GM19240 (cell line): Measurements from ENCODE around the gene CASQ1.

Experiments
- DNase-seq: peaks from one replicate; pipeline ENCODE4 v3.0.0; 2011; ENCODE audit warnings: low spot score; ENCODE audit not compliant: insufficient read length

CASQ1 gene

GRCh38 chr1:160224606-160225005 lies 34.2 kb downstream of the CASQ1 start:
- DNase-seq = no peak

- no peak for DNase-seq
These were observed 35.0 kb downstream of the CASQ1 start for GRCh38 chr1:160225345-160225744.

- DNase-seq = no peak
These were observed 36.2 kb downstream of the CASQ1 start for GRCh38 chr1:160226623-160227022.

- no peak for DNase-seq
These were observed 36.7 kb downstream of the CASQ1 start for GRCh38 chr1:160227034-160227433.

GRCh38 chr1:160227561-160227960 lies 37.2 kb downstream of the CASQ1 start:
- DNase-seq = no peak

GRCh38 chr1:160228431-160228830 lies 38.1 kb downstream of the CASQ1 start:
- DNase-seq = no peak

GRCh38 chr1:160232911-160233310 lies 42.5 kb downstream of the CASQ1 start:
- no peak for DNase-seq

GRCh38 chr1:160236806-160237205 lies 46.4 kb downstream of the CASQ1 start:
- DNase-seq = no peak

- no peak for DNase-seq
These were observed 47.2 kb downstream of the CASQ1 start for GRCh38 chr1:160237558-160237957.

- DNase-seq = no peak
These were observed 48.0 kb downstream of the CASQ1 start for GRCh38 chr1:160238408-160238807.

- no peak for DNase-seq
These were observed 49.4 kb downstream of the CASQ1 start for GRCh38 chr1:160239582-160240299.

GRCh38 chr1:160243767-160244166 lies 53.4 kb downstream of the CASQ1 start:
- DNase-seq = no peak

GRCh38 chr1:160244209-160244608 lies 53.8 kb downstream of the CASQ1 start:
- no peak for DNase-seq

- DNase-seq = no peak
These were observed 55.1 kb downstream of the CASQ1 start for GRCh38 chr1:160245434-160245833.

- no peak for DNase-seq
These were observed 56.7 kb downstream of the CASQ1 start for GRCh38 chr1:160247053-160247452.

- no peak for DNase-seq
These were observed 60.6 kb downstream of the CASQ1 start for GRCh38 chr1:160251011-160251410.
